Left lung (tissue), 10 donors: ENCODE results near the gene SLC10A7. TPM values are rescaled to one million over a fixed set of nuclear protein-coding genes. Genes with fewer than 3 reads are reported as not detected.

Source experiments
- ATAC-seq: fragments of 200-7000 bp; cut with Tn5 transposase; one replicate; pipeline ENCODE4 v1.9.1; 2020; ENCODE audit warnings: moderate library complexity
- DNase-seq, 4 donors: peaks; one replicate each; pipeline ENCODE4 v3.0.0-alpha.2; 2013 to 2020
- H3K27ac ChIP-seq, 2 donors: fragments of 200-600 bp; sonication (generic) in 1 of 2; one replicate each; pipeline versions ENCODE4 v1.5.0 to v1.8.0; 2020 to 2021
- H3K27me3 ChIP-seq, 2 donors: fragments of 200-600 bp; sonication (generic) in 1 of 2; one replicate each; pipeline versions ENCODE4 v1.5.0 to v1.8.0; 2020 to 2021
- H3K36me3 ChIP-seq, 2 donors: fragments of 200-600 bp; sonication (generic) in 1 of 2; one replicate each; pipeline versions ENCODE4 v1.5.0 to v1.8.0; 2020 to 2021
- H3K4me1 ChIP-seq, 2 donors: fragments of 200-600 bp; one replicate each; pipeline ENCODE4 v1.8.0; 2021
- H3K4me3 ChIP-seq, 2 donors: fragments of 200-600 bp; sonication (generic) in 1 of 2; one replicate each; pipeline versions ENCODE4 v1.5.0 to v1.8.0; 2020 to 2021; ENCODE audit warnings: mild to moderate bottlenecking in 1 of 2
- H3K9me3 ChIP-seq, 2 donors: fragments of 200-600 bp; sonication (generic) in 1 of 2; one replicate each; pipeline versions ENCODE4 v1.5.0 to v1.8.0; 2020 to 2021
- intact Hi-C, 2 donors: fragments of 100-400 bp; cut with DNase I; formaldehyde crosslinking; loops; one replicate each; pipeline versions ENCODE4 v1.11.2 to v1.14.2; 2022
- polyA plus RNA-seq, 6 donors: library from polyadenylated mRNA; unstranded; fragments of 120-200 nt; gene quantifications; one replicate each; pipeline ENCODE4 v1.2.1, GENCODE V29; 2013; ENCODE audit not compliant: insufficient read length in 6 of 6
- total RNA-seq, 2 donors: library from RNA; stranded (reverse); fragmentation: NEBNext Ultra II Directional; extraction: Animal tissue kit (Norgen Biotek cat#: 25700); gene quantifications; one replicate each; pipeline ENCODE4 v1.2.1, GENCODE V29; 2021
- TF ChIP-seq, protein P1 (sequence below), 2 donors: fragments of 200-600 bp; sonication (generic) in 1 of 2; IDR thresholded peaks; one replicate each; pipeline versions ENCODE4 v1.5.0 to v1.8.0; 2021; ENCODE audit warnings: antibody characterized with exemption in 2 of 2
- donor health status: DM: no; HTN: yes; CAD: no.
- donor health status: DM: no; HTN: no; CAD: no.

SLC10A7 gene
- total and polyA plus RNA-seq, 8 donors = 16.3 to 22.0 (median 18.1) TPM

DNA sequence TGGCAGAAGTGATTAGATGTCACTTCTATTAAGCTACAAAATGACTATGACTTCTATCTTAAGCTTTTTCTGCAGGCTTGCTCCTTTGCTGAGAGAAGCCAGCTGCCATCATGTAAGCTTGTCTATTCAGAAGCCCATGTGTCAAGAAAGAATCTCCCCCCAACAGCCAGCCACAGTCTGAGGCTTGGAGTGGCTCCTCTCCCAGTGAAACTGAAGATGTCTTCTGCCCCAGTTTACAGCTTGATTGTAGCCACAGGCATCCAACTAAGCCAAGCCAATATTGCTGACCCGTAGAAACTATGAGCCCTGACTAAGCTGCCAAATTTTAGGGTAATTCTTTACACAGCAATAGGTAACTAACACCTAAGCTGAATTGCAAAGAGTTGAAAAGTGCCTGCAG, 26.7 kb upstream of the SLC10A7 start:
- H3K27me3 ChIP-seq = no peaks in the 10 kb centered on the region
- no peak overlapping the region for H3K4me3 ChIP-seq
- intact Hi-C loops = no loop called here
- ATAC-seq (no peak), DNase-seq (no peak)
- no peaks in the 10 kb centered on the region for H3K36me3 ChIP-seq
- peaks cover 0 to under 1% of the 10 kb centered on the region in 2 donors for H3K9me3 ChIP-seq
- no peak overlapping the region for H3K27ac ChIP-seq
- TF ChIP-seq, protein P1, sequence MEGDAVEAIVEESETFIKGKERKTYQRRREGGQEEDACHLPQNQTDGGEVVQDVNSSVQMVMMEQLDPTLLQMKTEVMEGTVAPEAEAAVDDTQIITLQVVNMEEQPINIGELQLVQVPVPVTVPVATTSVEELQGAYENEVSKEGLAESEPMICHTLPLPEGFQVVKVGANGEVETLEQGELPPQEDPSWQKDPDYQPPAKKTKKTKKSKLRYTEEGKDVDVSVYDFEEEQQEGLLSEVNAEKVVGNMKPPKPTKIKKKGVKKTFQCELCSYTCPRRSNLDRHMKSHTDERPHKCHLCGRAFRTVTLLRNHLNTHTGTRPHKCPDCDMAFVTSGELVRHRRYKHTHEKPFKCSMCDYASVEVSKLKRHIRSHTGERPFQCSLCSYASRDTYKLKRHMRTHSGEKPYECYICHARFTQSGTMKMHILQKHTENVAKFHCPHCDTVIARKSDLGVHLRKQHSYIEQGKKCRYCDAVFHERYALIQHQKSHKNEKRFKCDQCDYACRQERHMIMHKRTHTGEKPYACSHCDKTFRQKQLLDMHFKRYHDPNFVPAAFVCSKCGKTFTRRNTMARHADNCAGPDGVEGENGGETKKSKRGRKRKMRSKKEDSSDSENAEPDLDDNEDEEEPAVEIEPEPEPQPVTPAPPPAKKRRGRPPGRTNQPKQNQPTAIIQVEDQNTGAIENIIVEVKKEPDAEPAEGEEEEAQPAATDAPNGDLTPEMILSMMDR (IDR thresholded peaks at IDR 0.05) = no peak
- no peaks in the 10 kb centered on the region for H3K4me1 ChIP-seq

DNA sequence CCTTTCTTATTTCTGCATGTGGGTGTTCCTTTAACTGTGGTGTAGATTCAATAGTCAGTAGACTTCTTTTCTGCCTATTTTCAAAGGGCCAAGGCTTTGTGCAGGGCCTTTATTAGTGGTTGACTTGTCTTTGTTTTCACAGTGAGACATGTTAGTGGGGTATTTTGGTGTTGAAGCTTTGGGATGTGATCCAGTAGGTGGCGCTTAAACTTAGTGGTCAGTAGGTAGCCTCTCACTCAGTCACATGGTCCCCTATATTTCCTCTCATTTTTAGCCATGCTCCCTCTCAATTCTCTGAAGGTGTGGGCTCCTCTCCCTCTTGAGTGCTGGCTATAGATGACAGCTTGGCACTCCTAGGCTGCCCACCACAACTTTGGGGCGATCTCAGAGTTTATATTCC, 23.4 kb upstream of the SLC10A7 start:
- H3K36me3 ChIP-seq = no peaks in the 10 kb centered on the region
- intact Hi-C loops = no loop called here
- no peak overlapping the region for H3K4me3 ChIP-seq
- H3K27me3 ChIP-seq = no peaks in the 10 kb centered on the region
- ATAC-seq (peak; percentile 68), DNase-seq (no peak)
- H3K27ac ChIP-seq = no peak overlapping the region
- no peaks in the 10 kb centered on the region for H3K4me1 ChIP-seq
- peaks cover 0 to 6% of the 10 kb centered on the region in 2 donors for H3K9me3 ChIP-seq
- TF ChIP-seq, protein P1 (IDR thresholded peaks at IDR 0.05) = peak; percentile 9 to 10

DNA sequence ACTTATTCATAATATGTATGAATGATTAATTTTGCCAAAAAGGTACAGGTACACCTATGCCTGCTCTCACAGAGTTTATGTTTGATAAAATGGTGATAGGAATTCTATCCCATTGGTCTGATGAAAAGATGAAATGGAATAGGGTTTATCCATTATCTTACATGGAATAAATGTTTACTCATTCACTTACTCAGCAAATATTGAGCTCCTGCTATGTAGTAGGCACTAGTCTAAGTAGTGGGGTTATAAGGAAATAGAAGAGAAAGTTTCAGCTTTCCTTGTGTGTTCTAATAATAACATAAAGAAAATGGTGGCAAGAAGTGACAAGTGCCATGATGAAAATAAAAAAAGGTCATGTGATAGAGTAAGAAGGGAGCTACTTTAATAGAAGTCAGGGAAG, 12.4 kb upstream of the SLC10A7 start:
- H3K9me3 ChIP-seq = peaks cover 0 to 15% of the 10 kb centered on the region in 2 donors

DNA sequence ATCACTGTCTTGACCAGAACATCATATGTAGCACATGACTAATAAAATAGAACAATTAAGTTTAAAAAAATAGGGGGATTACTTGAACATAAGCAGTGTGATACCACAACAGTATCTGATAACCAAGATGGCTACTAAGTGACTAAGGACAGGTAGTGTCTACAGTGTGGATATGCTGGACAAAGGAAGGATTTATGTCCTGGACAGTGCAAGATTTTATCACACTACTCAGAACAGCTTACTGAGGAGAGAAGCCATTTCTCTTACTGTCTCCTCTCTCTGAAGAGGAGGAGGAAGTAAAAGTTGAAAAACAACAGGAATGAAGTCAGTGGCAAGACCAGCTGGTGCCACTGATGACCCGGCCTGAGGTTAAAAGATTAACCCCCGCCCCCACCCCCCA, 4.0 kb upstream of the SLC10A7 start:
- no peak overlapping the region for H3K27ac ChIP-seq
- TF ChIP-seq, protein P1 (IDR thresholded peaks at IDR 0.05) = no peak
- no peaks in the 10 kb centered on the region for H3K9me3 ChIP-seq
- H3K4me3 ChIP-seq = no peak overlapping the region
- ATAC-seq = no peak
- H3K4me1 ChIP-seq = peaks cover 0 to 10% of the 10 kb centered on the region in 2 donors
- intact Hi-C loops = no loop called here
- H3K36me3 ChIP-seq = no peaks in the 10 kb centered on the region
- no peaks in the 10 kb centered on the region for H3K27me3 ChIP-seq
- DNase-seq = no peak

More for the DNA sequence above, 12.4 kb upstream of the SLC10A7 start:
- H3K4me1 ChIP-seq = no peaks in the 10 kb centered on the region
- ATAC-seq = no peak
- TF ChIP-seq, protein P1 (IDR thresholded peaks at IDR 0.05) = no peak
- no peaks in the 10 kb centered on the region for H3K36me3 ChIP-seq
- intact Hi-C loops = no loop called here
- no peaks in the 10 kb centered on the region for H3K27me3 ChIP-seq
- no peak overlapping the region for H3K27ac ChIP-seq
- H3K4me3 ChIP-seq = no peak overlapping the region
- no peak for DNase-seq

DNA sequence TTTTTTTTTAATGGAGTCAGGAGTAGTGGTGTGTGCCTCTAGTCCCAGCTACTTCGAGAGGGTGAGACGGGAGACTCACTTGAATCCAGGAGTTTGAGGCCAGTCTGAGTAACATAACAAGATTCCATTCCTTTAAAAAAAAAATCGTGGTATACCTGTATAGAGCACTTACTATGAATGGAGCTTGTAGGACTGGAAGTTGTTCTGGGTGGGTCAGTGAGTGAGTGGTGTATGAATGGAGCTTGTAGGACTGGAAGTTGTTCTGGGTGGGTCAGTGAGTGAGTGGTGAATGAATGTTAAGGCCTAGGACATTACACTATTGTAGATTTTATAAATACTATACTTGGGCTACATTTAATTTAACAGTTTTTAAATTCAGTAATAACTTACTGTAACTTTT, 2.9 kb upstream of the SLC10A7 start:
- peaks cover 8 to 20% of the 10 kb centered on the region in 2 donors for H3K4me1 ChIP-seq
- no peak overlapping the region for H3K4me3 ChIP-seq
- ATAC-seq (no peak), DNase-seq (no peak)
- H3K36me3 ChIP-seq = no peaks in the 10 kb centered on the region
- TF ChIP-seq, protein P1 (IDR thresholded peaks at IDR 0.05) = no peak
- no peaks in the 10 kb centered on the region for H3K27me3 ChIP-seq
- intact Hi-C loops = no loop called here
- no peaks in the 10 kb centered on the region for H3K9me3 ChIP-seq
- H3K27ac ChIP-seq = no peak overlapping the region
